Vagina (tissue), 2 donors: ENCODE measurements around the gene NPBWR2. TPM values are rescaled to one million over a fixed set of nuclear protein-coding genes. Genes with fewer than 3 reads are reported as not detected.

ENCODE experiments used
- DNase-seq, 2 donors: peaks; one replicate each; pipeline ENCODE4 v3.0.0-alpha.2; 2017; ENCODE audit errors: extremely low spot score in 2 of 2
- H3K27ac ChIP-seq: fragments of 200-600 bp; sonication (generic); one replicate; pipeline ENCODE4 v1.5.1; 2019
- H3K27me3 ChIP-seq: fragments of 200-600 bp; sonication (generic); one replicate; pipeline ENCODE4 v1.5.1; 2019
- H3K36me3 ChIP-seq, 2 donors: fragments of 200-600 bp; sonication (generic); one replicate each; pipeline ENCODE4 v1.5.1; 2017 to 2019
- H3K4me1 ChIP-seq: fragments of 200-600 bp; sonication (generic); one replicate; pipeline ENCODE4 v1.5.1; 2019
- H3K4me3 ChIP-seq, 2 donors: fragments of 200-600 bp; sonication (generic); 1 replicate in 1 of 2; 2 replicates in 1 of 2; pipeline ENCODE4 v1.5.1; 2016 to 2019
- H3K9me3 ChIP-seq: fragments of 200-600 bp; sonication (generic); one replicate; pipeline ENCODE4 v1.5.1; 2019
- CTCF ChIP-seq, 3 experiments: fragments of 450-650 bp in 2 of 3; fragments of 200-600 bp in 1 of 3; sonication (generic) in 1 of 3; IDR thresholded peaks; one replicate each; pipeline ENCODE4 v1.5.1; 2017 to 2019; ENCODE audit warnings: antibody characterized with exemption in 3 of 3, mild to moderate bottlenecking in 2 of 3, moderate library complexity in 2 of 3
- POLR2A ChIP-seq, 2 donors: fragments of 450-650 bp; IDR thresholded peaks; one replicate each; pipeline ENCODE4 v1.6.1; 2017; ENCODE audit warnings: antibody characterized with exemption in 2 of 2, mild to moderate bottlenecking in 2 of 2, moderate library complexity in 2 of 2
- POLR2AphosphoS5 ChIP-seq, 2 donors: sonication (generic); formaldehyde crosslinking; IDR thresholded peaks; one replicate each; pipeline ENCODE4 v1.9.0; 2017; ENCODE audit warnings: antibody characterized with exemption in 2 of 2, mild to moderate bottlenecking in 2 of 2, low read depth in 1 of 2; ENCODE audit not compliant: insufficient read depth in 1 of 2
- intact Hi-C: fragments of 100-400 bp; cut with DNase I; formaldehyde crosslinking; loops from one replicate; pipeline ENCODE4 v1.15.1; 2023
- total RNA-seq: library from RNA; depleted of rRNA; stranded (reverse); fragments of >200 nt; gene quantifications from one replicate; pipeline ENCODE4 v1.2.3, GENCODE V29; 2016

The NPBWR2 gene
- total RNA-seq, 1 donor from 2014 or later: not detected

- intact Hi-C loops: no loop called here
- Histone ChIP-seq H3K27me3 (no peaks in the 10 kb centered on the region), H3K4me3 (no peak overlapping the region), H3K4me1 (no peaks in the 10 kb centered on the region), H3K36me3 (no peaks in the 10 kb centered on the region), H3K9me3 (peaks cover 6% of the 10 kb centered on the region), H3K27ac (no peak overlapping the region)
- TF ChIP-seq POLR2A (IDR thresholded peaks at IDR 0.05): no peak
- no peak for TF ChIP-seq CTCF (IDR thresholded peaks at IDR 0.05)
- TF ChIP-seq POLR2AphosphoS5 (IDR thresholded peaks at IDR 0.05; ENCODE audit: insufficient read depth in 1 of 2, low read depth in 1 of 2): no peak
- no peak for DNase-seq
Measured at GRCh38 chr20:64143018-64143801, 35.8 kb upstream of the NPBWR2 start.

DNA sequence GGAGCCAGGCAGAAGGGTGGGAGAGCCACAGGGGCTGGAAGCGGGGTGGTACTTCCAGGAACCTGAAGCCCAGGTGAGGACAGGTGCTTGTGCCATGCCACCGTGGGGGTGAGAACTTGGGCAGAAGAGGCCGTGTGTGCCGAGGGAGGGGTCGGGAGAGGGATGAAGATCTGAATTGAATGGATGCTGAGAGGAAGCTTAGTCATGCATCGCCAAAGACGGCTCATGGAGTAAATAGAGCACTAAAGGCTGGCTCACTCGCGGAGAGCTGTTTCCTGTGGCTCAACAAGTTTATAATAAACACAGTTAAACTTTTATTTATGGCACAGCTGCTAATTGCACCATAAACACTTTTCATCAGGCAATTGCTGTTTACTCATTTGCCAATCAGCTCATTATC lies 35.2 kb upstream of the NPBWR2 start:
- no peak overlapping the region for H3K4me3 ChIP-seq
- no peaks in the 10 kb centered on the region for H3K36me3 ChIP-seq
- H3K27ac ChIP-seq: no peak overlapping the region
- H3K9me3 ChIP-seq: peaks cover 6% of the 10 kb centered on the region
- intact Hi-C loops: no loop called here
- no peaks in the 10 kb centered on the region for H3K27me3 ChIP-seq
- no peak for DNase-seq
- no peaks in the 10 kb centered on the region for H3K4me1 ChIP-seq
- TF ChIP-seq POLR2AphosphoS5 (IDR thresholded peaks at IDR 0.05; ENCODE audit: insufficient read depth in 1 of 2, low read depth in 1 of 2): no peak
- TF ChIP-seq POLR2A (IDR thresholded peaks at IDR 0.05): no peak
- no peak for TF ChIP-seq CTCF (IDR thresholded peaks at IDR 0.05)

DNA sequence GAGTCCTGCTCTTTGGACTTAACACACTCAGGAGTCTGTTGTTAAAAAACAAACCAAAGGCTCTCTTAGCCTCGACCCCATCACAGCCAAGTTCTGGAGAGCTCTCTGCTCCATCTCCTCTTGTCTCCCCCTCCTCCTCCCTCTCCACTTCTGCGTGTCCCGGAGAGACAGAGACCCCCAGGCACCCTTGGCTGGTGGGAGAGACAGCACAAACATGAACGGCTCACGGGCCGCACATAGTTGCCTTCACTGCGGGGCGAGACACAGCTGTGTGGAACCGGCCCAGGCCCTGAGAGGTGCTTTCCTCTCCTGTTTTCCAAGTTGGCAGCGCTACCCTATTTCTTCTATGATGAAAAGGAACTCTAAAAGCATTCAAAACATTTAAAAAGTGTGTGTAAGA lies 33.6 kb upstream of the NPBWR2 start:
- TF ChIP-seq POLR2AphosphoS5 (IDR thresholded peaks at IDR 0.05; ENCODE audit: insufficient read depth in 1 of 2, low read depth in 1 of 2) (no peak), POLR2A (IDR thresholded peaks at IDR 0.05) (no peak), CTCF (IDR thresholded peaks at IDR 0.05) (no peak)
- no peak overlapping the region for H3K27ac ChIP-seq
- DNase-seq: no peak
- intact Hi-C loops: no loop called here
- H3K4me1 ChIP-seq: no peaks in the 10 kb centered on the region
- no peak overlapping the region for H3K4me3 ChIP-seq
- peaks cover 6% of the 10 kb centered on the region for H3K9me3 ChIP-seq
- no peaks in the 10 kb centered on the region for H3K27me3 ChIP-seq
- H3K36me3 ChIP-seq: no peaks in the 10 kb centered on the region

DNA sequence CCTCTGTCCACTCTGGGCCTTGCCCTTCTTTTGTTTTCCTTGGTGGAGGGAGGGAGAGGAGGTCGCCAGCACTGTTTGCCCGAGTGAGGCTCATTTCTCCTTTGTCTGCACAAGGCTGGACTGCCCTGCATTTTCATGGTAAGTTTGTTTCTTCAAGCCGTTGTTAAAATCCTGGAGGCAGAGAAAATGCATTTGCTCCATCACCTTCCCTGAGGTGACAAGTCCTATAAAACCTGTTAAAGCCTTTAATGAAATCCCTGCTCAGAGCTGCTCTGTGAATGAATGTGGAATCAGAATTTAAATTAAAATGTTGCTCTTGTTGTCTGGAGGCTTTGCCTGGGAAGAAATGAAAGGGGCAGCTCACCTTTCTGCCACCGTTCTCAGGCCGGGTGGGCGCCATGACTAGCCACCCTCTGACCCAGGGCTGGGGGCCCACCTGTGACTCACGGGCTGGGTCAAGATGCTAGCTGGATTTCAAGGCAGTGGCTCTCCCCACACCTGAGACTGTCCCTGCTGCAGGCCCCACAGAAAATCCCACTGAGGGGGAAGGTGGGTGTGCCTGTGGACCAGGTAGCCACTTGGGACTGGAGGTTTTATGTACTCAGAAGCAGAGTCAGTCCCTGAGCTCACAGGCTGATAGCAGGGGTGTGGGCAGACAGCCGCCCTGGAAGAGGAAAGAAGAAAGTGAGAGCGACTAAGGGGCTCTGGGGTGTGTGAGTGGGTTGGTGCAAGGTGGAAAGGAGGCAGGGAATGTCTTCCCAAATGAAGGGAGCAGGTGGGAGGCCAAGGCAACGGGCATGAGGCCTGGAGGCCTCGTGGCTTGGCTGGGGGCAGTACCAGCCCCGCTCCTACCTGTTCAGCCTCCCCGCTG lies 32.9 kb upstream of the NPBWR2 start:
- intact Hi-C loops: no loop called here

More for the DNA sequence above, 32.9 kb upstream of the NPBWR2 start:
- no peak for TF ChIP-seq CTCF (IDR thresholded peaks at IDR 0.05)
- no peak for TF ChIP-seq POLR2A (IDR thresholded peaks at IDR 0.05)
- TF ChIP-seq POLR2AphosphoS5 (IDR thresholded peaks at IDR 0.05; ENCODE audit: insufficient read depth in 1 of 2, low read depth in 1 of 2): no peak
- H3K36me3 ChIP-seq: no peaks in the 10 kb centered on the region
- H3K27ac ChIP-seq: no peak overlapping the region
- no peak for DNase-seq
- peaks cover 6% of the 10 kb centered on the region for H3K9me3 ChIP-seq
- H3K4me3 ChIP-seq: no peak overlapping the region
- no peaks in the 10 kb centered on the region for H3K4me1 ChIP-seq
- no peaks in the 10 kb centered on the region for H3K27me3 ChIP-seq
